Measurements from ENCODE around the gene EXTL1.

EXTL1 gene

GRCh38 chr1:26025060-26025459 lies 3.5 kb downstream of the EXTL1 start:
- no peak for DNase-seq

GRCh38 chr1:26025517-26025916 lies 3.9 kb downstream of the EXTL1 start:
- DNase-seq = no peak

DNA sequence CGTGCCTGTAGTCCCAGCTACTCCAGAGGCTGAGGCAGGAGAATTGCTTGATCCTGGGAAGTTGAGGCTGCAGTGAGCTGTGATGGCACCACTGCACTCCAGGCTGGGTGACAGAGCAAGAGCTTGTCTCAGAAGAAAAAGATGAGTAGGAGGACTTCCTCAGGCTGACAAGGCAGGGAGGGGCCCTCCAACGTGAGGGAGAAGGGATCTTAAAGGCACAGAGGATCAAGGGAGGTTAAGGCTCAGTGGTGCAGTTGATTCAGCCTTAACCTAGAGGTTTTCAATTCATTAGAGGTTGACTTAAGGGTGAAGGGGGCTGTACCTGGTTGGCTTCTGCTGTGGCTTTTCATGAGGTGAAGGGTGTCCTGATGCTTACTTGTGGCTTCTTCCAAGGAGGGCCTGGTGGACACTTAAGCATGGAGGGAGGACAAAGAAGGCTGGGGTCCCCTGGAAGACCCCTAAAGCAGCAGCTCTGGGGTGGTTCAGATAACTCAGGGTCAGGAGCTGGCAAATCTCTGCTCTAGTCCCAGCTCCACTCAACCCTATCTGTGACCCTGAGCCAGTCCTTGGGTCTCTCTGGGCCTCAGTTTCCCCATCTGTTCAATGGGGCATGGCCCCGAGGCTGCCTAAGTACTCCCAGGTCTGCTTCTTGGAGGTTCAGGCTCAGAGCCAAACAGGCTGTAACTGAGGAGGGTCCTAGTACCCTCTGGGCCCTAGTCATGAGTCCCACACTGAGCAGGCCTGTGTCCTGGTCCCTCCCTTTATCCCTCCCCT lies 6.3 kb downstream of the EXTL1 start:
- DNase-seq = no peak

DNA sequence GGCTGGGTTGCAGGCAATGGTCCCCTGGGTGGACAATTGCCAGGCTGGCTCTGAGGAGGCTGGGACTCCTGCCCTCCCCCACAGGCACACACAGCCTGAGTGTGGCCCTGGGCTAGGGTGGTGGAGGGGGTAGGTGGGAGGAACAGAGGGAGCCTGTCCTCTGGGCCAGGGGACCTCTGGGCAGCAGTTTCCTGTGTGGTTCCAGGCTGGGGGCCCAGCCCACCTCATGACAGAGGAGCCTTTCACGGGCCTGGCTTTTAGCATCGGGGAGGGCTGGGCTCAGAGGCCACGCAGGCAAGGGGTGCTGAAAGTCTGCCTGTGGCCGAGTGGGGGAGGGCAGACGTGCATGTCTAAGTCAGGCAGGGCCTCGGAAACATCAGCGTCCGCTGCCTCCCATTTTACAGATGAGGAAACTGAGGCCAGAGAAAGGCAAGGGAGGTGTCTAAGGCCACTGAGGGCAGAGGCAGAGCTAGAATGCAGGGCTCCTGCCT lies 7.0 kb downstream of the EXTL1 start:
- DNase-seq = no peak

DNA sequence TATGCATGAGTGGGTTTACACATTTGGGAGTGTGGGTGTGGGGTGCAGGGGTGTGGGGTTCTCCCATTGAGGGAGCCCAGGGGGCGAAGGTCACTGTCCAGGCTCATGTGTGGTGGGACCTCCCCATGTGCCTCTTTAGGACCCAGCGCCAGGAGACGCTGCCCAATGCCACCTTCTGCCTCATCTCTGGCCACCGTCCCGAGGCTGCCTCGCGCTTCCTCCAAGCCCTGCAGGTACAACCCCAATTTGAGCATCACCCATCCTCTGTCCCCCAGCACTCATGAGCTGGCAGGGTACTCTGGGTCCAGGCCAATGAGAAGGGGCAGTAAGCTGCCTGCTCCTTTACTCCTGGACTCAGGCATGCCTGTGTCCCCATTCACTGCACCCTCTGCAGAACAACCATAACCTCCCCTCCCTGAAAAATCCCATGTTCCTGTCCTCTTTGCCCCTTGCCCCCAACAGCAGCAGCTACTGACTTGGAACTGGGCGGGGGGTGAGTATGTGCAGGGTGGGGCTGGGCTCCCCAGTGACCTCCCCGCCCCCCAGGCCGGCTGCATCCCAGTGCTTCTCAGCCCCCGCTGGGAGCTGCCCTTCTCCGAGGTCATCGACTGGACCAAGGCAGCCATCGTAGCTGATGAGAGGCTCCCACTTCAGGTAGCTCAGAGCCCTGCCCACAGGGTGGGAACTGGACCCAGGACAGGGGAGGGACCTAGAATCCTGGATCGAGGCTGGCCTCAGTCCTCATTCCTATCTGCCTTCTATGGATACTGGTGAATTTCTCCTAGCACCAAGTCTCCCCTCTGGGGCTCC lies 7.7 kb downstream of the EXTL1 start:
- no peak for DNase-seq

DNA sequence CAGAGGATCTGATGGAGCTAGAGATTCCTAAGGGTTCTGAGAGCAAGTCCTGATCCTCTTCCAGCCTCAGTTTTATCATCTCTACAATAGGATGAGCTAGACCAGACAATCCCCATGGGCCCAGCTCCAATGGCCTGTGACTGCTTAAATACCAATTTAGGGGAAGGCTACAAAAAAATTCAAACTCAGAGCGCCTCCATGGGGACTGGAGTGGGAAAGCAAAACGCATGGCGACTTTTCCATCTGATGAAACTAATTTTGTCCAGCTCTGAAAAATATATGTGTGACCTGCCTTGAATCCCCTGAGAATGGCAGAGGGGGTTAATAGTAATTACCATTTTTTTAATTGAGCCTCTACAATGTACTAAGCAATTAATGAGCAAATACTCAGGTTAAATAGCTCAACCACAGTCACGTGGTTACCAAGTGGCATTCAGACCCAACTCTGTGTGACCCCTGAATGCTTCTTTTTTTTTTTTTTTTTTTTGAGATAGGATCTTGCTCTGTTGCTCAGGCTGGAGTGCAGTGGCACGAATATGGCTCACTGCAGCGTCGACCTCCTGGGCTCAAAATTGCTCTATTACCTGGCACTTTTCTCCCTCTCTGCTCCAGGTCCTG lies 8.4 kb downstream of the EXTL1 start:
- DNase-seq = no peak

- DNase-seq = no peak
Measured at GRCh38 chr1:26031196-26031595, 9.6 kb downstream of the EXTL1 start.

DNA sequence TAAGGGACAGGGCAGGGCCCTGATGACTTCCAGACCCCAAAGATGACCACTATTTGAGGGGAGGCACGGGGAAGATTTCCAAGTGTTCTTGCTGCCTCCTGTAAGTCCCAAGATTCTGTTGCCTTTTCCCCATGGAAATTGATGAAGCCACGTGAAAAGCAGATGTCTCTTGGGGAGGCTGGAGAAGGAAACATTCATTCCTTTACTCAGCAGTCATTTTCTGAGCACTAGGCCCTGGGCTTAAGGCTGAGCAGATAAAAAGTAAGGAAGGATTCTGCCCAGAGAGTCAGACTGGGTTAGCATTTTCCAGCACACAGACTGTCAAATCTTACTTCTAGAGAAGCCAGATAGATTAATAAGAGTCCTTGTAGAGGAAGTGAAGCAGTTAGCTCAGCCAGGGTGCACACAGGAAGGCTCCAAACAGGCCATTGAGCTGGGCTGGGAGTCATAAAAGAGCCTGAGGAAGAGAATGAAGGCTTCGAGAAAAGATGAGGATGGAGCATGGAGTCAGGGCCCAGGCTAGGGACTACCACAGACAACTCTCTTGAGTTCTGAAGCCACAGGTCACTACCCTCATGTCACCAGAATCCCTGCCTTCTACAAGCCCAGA lies 10.1 kb downstream of the EXTL1 start:
- DNase-seq = no peak

DNA sequence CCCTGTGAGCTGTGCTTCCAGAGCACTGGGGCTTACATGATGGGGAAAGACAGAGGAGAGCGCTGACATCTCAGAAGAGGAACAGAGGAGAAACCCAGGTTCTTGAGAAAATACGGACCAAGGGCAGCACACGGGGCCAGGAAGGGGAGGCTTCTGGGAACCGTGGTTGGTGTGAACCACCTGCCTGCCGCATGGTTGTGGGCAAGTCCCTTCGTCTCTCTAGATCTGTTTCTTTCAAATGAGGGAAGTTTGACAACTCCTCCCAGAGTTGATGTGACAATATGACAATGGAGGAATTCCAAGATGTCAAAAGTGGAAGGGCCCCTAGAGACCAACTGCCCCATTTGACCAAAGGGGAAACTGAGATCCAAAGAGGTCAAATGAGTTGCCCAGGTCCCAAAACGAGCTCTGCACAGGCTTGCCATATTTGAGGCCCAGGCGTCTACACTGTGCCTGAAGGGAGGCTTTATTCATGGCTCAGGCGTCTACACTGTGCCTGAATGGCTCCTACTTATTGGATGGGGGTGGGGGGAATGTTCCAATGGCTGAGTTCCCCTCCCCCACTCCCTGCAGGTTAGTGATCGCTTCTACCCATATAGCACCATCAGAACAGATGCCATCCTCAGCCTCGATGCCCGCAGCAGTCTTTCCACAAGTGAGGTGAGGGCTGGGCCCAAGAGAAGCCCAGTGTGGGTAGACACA lies 11.2 kb downstream of the EXTL1 start:
- DNase-seq = no peak

DNA sequence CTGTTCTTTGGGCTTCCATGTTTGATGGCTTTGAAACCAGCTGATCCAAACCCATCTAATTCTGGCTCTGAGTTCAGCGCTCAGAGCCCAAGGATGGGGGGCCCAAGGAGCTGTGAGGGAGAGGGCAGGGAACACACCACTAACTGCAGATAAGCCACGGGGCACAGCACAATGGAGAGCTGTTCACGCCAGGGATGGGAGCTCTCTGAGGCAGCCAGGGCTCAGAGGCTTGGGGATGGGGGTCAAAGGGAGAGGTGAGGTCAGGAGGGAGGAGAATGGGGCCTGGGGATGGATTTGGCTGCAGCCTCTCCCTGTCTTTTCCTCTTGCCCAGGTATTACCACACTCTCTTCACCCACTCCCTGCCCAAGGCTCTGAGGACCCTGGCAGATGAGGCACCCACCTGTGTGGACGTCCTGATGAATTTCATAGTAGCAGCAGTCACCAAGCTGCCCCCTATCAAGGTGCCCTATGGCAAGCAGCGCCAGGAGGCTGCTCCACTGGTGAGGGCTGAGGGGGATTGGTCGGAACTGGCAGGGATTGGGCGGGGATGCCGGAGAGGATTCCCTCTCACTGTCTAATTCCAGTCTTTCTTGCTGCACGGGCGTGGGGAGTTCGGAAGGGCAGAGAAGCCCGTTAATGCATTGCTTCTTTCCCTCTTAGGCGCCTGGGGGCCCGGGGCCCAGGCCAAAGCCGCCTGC lies 13.1 kb downstream of the EXTL1 start:
- DNase-seq = no peak

DNA sequence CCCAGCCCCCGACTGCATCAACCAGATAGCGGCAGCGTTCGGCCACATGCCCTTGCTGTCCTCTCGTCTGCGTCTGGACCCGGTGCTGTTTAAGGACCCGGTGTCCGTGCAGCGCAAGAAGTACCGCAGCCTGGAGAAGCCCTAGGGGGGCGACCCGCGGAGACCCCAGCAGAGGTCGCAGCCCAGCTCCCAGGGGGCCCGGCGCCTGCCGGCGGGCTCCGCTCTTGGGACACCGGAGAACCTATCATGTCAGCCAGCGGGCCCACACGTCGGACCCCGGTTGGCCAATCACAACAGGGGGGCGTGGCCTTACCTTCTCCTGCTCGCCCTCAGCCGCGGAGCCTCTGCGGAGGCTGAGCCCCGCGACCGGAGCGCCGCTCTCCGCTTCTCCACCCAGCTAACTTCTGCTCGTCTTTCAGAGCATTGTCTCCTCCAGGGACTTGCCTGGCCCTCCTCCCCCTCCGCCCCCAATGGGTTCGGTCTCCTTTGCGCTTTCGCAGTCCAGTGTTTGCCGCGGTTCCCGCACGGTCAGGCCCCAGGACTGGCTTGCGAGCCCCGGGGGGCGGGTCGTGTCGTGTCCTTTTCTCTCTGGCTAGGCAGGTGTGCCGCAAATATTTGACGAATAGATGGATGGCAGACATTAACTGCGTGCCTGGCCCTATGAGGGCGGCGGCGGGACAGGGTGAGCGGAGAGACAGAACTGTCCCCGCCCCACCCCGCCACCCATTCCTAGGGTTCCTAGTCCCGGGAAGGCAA lies 13.8 kb downstream of the EXTL1 start:
- peak; percentile 93 for DNase-seq

DNA sequence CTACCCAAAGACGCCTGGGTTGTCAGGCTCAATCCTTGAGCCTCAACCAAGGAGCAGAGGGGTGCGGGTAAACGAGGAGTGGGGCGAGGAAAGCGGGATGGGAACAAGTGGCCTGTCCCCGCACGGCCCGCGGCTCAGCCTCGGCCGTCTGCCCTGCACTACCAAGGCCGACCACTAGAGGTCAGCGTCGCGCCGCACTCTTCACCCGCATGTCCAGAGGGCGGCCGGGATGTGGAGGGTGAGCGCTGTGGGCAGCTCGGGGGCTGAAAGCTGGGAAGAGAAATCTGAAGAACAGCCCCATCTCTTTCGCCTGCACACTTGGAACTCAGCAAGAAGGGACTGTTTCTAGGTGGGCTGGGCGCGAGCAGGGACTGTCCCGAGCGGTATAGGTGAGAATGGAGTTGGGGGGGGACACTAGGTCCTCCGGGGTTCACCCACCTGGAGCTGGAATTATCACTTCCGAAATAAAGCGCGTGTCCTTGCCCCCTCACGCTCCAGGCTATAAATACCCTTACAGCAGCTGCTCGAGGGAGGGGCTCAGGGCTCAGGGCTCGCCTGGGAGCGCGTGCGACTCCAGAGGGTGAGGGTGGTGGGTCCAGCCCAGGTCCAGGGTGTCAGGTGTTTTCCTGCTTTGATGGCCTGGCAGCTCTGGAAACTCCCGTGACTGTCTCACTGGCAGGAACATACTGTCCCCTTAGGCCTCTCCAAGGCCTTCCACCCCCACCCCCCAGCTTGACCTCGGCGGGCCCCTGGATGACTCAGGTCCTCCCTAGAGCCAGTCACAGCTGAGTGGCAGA lies 14.6 kb downstream of the EXTL1 start:
- peak; percentile 77 for DNase-seq

DNA sequence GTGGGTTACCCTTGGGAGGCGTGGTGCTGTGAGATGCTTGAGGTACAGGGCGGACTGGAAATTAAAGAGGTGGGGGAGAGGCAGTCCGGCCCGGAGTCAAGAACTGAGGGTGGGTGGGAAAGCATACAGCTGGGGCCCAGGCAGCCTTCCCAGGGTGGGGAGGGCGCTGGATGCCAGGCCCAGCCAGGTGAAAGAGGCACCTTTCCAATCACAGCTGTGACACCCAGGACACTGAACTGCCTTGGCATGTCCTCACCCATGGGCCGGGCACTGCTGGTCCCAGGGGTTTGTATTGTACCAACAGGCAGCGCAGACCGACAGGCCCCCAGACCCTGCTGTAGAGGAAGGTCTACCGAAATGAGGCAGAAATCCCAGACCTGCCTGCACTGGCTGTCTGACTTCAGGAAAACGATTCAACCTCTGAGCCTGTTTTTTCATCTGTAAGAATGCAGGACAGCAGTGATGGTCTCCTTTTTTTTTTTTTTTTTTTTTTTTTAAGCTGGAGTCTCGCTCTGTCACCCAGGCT lies 15.2 kb downstream of the EXTL1 start:
- DNase-seq = no peak

DNA sequence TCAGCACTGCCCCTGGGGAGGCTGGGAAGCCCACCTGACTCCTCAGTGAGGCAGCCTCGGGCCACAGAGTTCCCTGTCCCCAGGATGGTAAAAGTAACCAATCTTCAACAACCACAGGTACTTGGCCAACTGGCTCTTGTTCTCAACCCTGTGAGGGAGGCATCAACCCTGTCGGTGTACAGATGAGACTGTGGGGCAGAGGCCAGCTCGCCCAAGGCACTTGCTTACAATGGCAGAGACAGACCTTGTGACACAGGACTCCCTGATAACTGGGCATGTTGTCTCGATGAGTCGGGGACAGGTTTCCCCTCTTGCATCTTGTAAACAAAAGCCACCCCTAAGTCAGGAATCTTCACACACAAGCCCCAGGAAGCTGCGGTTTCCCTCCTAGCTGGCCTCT lies 16.3 kb downstream of the EXTL1 start:
- DNase-seq = no peak

GRCh38 chr1:26038477-26038876 lies 16.9 kb downstream of the EXTL1 start:
- no peak for DNase-seq

- DNase-seq = no peak
Measured at GRCh38 chr1:26038904-26039303, 17.3 kb downstream of the EXTL1 start.

DNA sequence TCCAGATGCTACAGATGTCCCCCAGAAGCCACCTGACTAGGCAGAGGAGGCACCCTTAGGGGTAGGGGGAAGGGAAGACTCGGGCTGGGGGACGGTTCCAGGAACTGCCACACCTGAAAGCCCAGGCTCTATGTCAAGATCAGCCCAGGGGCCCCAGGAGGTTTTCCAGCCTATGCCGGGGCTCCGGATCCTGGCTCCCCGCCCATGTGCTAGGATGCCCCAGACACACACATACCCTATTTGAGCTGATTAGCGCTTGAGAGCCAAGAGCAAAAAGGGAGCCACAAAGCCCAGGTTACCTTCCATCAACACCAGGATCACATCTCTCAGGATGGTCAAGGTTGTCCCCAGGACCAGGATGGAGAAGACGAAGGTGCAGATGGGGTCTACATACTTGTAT lies 19.8 kb downstream of the EXTL1 start:
- no peak for DNase-seq

DNA sequence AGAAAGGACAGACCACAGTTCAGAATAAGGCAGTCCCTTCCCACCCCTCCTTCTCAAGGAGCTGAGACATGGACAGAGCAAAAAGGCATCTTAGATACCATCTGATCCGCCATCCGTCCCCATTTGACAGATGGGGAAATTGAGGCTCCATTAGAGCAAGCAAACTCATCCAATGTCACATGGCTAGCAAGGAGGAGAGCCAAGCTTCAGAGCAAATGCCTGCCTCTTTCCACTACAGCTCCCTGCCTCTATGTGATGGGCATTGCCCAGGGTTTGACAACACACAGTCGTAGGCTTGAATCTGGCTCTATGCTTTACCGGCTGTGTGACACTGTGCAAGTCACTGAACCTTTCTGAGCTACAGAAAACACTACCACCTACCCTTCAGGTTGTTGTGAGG lies 20.4 kb downstream of the EXTL1 start:
- no peak for DNase-seq

GRCh38 chr1:26043765-26044164 lies 22.2 kb downstream of the EXTL1 start:
- no peak for DNase-seq

DNA sequence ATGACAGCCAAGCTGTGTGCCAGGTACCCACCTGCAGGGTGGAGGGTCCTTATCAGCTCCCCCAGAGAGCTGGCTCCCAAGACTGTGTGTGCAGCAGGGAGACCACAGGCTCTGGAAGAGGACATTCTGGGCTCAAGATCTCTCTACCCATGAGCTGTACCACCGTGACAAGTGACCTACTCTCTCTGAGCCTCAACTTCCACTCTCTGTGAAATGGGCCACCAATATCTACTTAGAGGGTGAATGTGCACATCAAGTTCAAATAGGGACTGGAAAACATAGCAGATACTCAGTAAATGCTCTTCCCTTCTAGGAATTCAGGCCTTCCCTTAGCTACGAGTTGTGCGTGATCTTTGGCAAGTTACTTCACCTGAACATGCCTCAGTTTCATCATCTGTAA lies 22.8 kb downstream of the EXTL1 start:
- DNase-seq = no peak
